Renal cortical epithelial cell (primary cell): ENCODE measurements around the gene RIPOR1. TPM values are rescaled to one million over a fixed set of nuclear protein-coding genes. Genes with fewer than 3 reads are reported as not detected.
"Not testable (repeated sequence)": the region's sequence is repeated elsewhere in the genome, so short reads cannot be mapped to it uniquely, and the experiment has no call there.

Source experiments
- DNase-seq: peaks from one replicate; pipeline ENCODE4 v3.0.0-alpha.2; 2011; ENCODE audit warnings: low read depth
- total RNA-seq: library from RNA; depleted of rRNA; stranded (reverse); fragments of >200 nt; gene quantifications from 2 replicates; pipeline ENCODE4 v1.2.3, GENCODE V29; 2014

Gene RIPOR1
- total RNA-seq, 1 donor from 2014 or later, result 195 TPM

DNA sequence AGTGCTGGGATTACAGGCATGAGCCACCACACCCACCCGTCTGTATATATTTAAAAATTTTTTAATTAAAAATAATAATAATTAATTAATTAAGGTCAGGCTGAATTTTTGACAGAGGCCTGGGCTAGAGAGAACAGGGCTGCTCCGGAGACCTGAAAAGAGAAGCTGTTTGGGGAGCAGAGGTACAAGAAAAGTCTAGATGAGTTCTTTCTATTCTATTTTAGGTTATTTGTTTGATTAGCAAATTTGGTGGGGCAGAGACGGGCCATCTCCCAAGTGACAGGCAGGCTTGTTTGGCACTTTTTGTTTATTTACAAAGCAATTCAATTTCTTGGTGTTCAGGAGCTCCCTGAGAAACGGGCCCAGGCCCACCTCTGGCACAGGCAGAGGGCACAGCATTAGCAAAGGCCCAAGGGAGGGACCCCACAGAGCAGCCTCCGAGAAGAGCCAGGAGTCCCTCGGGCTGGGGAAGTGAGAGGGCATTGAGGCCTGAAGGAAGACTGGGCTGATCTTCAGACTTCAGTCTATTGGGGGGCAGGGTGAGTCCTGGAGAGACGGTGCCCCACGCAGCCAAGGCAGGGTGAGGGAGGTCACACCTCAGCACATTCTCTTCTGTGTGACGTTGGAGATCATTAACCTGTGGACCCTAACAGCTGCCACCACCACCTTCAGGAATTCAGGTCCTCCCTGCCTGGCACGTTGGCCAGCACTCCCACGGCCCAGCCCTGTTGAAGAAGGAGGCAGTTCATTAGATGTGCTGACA is 10.8 kb upstream of the RIPOR1 start:
- DNase-seq, result peak; percentile 82

DNA sequence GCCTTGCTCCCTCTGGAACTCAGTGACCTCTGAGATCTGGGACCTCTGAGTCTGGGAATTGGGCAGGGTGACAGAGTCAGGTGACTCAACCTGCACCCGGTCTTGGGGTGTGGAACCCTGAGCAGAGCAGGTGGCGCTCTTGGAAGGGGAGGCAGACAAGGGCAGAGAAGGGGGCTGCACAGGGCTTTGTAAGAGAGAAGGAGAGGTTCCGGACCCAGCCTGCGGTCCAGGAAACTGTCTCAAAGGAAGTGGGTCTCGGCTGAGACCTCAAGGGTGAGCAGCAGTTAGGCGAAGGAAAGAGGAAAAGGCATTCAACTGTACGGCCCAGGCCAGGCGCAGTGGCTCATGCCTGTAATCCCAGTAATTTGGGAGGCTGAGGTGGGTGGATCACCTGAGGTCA is 10.0 kb upstream of the RIPOR1 start:
- no peak for DNase-seq

DNA sequence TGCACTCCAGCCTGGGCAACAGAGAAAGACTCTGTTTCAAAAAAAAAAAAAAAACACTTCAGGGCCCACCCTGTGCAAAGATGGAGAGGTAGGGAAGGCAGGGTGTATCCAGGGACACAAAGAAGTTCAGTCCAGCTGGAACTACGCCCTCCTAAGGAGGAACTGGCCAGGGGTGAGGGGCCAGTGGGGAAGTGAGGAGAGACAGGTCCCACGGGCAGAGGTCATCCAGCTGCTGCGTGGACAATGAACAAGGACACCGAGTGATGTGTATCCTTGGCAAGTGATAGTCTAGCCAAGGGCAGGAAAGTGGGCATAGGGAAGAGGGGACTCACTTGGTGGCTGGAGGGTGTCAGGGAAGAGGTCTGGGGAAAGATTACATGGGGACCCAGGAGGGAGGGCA is 9.4 kb upstream of the RIPOR1 start:
- DNase-seq, result no peak

DNA sequence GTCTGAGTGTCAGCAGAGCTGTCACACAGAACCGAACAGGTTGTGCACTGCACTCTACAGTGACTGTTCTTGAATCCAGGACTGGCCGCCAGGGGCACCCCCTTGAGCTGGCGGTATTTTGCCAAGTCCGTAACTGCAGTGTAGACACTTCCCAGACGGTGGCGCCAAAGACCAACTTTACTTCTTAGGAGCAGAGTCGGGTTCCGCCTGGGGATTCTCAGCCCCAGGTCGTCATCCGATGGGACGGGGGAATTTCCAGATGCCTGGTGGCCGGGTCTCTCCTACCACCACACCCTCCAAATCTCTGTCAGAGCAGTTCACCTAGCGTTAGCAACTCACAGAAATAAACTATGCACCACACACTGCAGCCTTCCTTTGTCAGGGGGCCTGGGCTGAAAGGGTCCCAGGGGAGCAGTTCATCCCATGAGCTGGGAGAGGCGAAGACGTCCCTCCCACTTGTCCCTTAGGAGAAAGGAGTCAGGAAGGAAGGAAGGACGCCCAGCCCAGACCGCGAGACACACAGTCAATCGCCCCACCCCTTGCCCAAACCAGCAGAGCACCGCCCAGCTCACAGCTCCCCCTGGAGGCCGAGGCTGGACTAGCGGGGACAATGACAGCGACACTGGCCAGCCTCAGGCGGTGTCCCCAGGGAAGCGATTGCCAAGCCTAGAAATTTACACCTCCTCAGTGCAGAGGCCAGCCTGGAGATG is 7.4 kb upstream of the RIPOR1 start:
- peak; percentile 90 for DNase-seq

DNA sequence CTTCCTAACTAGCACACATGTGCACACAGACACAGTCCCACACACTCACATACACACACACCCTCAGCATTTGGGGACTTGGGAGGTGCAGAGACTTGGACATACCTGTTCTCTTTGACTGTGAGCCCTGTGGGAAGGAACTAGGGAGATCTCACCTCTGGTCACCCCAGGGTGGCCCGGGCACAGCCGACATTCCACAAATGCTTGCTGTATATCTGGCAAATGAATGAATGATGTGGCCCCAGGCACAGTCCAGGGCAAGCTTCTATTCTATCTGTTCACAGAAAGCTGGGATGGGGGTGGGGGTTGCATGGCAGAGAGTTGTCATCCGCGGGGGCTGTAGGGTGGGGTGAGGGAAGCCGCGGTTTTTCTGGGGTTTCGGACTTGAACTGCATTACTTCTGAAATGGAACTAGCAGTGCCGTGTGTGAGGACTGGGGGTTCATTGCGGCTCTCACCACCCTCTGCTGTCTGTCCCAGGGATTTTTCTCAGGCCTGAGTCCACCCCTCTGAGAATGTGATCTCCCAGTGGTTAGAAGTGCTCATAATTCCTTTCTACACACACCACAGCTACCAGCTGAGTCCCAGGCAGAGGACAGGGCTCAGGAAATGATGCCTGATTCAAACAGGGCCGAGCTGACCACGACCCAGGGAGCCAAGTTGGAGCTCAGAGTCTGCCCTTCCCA is 3.3 kb upstream of the RIPOR1 start:
- DNase-seq, result no peak

DNA sequence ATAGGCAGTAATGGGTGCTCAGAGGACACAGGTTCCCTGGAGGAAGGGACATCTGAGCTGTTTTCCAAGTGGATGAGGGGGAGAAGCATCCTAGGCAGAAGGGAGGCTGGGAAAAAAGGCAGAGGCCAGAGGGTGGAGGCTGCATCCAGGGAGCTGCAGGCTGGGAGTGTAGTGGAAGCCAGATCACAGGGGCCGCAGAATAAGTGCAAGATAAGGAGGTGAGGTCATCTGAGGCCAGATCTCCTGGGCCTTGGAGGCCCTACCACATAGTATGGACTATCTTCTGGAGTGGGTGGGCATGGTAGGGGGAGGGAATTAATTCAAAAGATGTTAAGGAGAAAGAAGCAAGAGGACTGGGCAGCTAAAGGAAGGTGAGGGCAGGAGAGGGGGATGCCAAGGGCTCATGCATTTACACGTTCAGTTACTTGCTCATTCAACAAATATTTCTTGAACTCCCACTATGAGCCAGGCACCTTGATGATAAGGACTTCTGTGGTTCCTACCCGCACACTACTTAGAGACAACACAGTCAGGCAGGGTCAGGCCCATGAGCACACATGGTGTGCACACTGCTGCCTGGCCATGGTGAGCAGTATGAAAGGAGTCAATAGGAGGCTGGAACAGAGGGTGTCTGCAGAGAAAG is 2.4 kb upstream of the RIPOR1 start:
- no peak for DNase-seq

DNA sequence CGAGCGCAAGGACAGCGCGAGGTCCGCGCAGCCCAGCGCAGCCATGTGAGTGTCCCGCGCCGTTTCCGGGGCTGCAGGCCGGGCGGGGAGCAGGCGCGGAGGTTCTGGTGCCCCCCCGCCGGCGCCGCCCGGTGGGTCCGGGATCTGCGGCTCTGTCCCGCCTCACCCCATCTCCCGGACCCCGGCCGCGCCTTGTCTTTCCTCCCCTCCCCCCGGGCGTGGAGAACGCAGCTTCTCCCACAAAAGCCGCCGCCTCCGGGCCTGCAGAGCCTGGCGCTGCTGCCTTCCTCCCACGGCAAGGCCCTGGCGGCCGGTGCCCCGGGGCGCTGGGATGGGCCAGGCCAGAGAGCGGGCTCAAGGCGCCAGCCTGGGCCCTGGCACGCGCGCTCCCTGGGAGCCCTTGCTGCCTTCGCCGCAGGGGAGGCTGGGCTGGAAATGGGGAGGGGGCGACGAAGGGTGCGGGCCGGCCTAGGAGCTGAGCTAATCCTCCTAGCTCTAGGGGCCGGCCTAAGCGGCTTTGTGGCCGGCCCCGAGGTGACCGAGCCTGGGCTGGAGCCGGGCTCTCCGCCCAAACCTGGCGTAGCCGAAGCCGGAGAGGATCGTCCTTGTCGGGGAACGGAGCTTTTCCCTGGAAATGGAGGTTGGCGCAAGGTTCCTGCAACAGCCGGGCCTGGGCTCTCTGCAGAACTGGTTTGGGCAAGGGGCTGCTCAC is 397 bp downstream of the RIPOR1 start:
- DNase-seq, result no peak

DNA sequence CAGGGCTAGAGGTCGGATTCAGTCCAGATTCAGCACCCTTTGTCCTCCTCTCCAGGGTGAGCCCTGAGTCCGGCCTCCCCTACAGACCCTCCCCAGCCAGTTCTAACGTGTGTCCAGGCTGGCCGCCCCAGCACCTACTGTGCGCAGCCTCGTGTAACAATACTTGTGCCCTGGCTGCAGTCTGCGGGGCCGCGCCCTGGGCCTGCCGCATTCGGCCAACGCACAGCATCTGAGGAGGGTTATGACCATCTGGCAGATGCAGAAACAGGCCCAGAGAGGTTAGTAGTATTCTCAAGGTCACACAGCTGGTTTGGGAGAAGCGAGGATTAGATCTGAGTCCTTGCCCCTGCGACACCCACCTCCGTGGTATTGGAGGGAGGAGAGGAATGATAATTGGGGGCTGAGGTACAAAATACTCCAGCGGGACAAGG is 968 bp downstream of the RIPOR1 start:
- DNase-seq, result no peak

DNA sequence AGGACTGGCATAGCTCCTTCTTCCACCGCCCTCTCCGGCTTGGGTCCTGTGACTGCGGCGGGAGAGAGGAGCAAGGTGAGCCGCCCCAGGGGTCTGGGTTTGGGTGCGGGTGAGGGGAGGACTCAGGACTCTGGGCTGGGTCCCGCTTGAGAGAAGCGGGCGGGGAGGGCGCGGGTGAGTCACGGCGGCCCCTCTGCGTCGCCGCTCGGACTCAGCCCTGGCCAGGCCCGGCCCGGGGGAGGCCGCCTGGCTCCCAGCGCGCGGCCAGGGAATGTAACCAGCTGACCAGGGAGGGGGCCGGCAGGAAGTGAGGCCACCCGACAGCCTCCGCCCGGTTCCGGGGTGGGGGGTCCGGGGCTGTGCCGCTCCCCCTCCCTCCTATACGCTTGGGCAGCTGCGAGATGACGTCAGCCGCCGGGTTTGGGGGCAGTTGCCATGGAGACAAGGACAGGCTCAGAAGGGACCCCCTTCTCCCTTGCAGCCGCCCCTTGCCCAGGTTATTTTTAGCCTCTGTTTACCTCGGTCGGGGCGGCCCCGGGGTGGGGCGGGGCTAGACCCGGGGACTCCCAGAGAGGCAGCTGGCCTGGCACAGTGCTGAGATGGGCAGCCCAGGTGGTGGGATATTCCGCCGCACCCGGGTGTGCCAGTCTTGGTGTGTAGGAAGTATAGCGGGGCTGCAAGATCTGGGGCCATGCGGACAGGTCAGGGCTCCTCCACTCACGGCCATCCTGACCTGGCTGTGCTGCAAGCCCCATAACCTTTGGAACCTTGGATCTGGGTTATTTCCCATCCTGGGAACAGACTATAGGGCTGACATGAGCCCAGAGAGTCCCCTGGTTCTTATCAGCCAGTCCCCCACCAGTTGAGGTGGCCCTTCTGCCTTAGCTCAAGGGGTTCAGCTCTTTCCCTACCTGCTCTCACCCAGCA is 1.6 kb downstream of the RIPOR1 start:
- DNase-seq, result peak; percentile 49

DNA sequence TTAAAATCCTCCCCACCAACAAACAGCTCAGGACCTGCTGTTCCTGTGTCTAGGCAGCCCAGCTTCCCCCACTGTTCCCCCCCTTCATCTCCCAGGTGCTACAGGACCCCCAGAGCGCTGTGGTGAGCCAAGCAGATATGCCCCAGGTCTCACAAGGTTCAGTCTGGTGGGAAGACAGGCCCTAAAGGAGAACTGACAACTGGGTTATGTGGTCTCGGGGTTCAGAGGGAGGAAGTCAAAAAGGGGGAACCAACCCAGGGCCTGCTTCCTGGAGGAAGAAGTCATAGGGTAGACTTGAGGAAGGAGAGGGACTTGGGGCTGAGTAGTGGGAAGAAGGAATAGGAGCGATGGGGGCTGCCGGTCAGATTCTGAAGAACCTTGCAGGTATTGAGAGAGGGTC is 2.6 kb downstream of the RIPOR1 start:
- DNase-seq, result no peak

DNA sequence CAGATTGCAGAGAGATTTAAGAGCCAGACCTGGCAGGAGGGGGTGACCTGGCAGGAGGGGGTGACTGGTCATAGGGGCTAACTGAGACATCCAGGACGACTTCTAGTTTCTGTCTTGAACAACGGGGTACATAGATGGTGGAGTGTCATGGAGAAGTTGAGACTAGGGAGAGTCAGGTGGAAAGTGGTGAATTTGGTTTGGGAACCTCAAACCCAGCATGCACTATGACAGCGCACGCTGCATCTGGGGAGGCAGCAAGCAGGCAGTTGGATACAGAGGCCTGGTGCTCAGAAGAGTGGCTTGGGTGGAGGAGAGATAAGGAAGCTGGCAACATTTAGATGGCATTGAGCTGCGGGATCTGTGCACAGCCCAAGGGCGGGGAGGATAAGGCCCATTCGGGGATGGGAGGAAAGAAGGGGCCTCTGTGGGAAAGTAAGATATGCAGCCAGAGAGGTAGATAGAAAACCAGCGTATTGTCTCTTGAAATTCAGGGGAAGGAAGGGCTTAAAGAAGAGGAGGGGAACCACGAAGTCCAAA is 4.5 kb downstream of the RIPOR1 start:
- no peak for DNase-seq

DNA sequence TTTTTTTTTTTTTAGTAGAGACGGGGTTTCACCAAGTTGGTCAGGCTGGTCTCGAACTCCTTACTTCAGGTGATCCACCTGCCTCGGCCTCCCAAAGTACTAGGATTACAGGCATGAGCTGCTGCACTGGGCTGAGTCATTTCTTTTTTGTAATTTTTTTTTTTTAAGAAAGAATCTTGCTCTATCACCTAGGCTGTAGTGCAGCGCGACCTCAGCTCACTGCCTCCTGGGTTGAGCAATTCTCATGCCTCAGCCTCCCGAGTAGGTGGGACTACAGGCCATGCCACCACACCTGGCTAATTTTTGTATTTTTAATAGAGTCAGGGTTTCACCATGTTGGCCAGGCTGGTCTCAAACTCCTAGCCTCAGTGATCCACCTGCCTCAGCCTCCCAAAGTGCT is 5.4 kb downstream of the RIPOR1 start:
- not testable (repeated sequence) for DNase-seq

DNA sequence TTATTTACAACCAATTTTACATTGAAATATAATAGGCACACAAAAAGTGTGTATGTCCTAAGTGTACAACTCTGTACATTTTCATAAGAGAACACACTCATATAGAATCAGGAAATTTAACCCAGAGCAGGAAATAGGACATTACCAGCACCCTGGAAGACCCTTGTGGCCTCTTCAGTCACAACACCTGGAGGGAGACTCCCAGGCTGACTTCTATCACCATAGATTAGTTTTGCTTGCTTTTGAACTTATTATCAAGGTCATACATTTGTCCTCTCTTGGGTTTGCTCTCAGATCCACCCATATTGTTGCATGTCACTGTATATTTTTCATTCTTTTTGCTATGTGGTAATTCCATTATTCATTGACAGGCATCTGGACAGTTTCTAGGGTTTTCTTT is 5.8 kb downstream of the RIPOR1 start:
- no peak for DNase-seq

DNA sequence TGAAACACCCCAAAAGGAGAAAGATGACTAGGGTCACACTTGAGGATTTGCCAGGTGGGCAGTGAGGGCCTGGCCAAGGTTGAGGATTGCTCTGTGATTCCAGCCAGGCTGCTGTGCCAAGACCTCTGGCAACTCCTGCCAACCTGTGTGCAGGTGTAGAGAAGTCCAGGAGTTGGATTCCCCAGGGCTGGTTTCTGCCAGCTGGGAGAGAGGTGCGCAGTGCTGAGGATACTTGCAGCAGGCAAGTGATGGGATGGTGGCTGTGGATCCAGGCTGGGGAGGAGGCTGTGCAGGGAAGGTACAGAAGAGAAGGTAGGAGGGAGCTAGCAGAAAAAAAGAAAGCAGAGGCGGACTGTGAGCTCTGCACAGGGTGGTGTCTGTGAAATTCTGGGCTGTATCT is 6.6 kb downstream of the RIPOR1 start:
- DNase-seq, result no peak

DNA sequence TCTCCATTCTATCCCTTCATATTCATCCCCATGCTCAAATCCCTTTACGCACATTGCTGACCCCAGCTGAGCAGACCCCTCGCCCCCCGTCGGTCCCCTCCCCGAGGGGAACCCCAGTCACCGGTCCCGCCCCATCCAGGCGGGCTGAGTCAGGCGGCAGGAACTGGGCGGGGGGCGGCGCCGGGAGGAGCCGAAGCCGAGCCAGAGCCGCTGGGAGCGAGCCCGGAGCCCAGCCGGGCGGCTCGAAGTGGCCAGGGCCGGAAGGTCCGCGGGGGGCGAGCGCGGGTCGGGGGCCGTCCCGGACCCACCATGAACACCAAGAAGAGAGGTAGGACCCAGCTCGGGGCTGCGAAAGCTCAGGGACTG is 8.6 kb downstream of the RIPOR1 start:
- DNase-seq, result no peak

DNA sequence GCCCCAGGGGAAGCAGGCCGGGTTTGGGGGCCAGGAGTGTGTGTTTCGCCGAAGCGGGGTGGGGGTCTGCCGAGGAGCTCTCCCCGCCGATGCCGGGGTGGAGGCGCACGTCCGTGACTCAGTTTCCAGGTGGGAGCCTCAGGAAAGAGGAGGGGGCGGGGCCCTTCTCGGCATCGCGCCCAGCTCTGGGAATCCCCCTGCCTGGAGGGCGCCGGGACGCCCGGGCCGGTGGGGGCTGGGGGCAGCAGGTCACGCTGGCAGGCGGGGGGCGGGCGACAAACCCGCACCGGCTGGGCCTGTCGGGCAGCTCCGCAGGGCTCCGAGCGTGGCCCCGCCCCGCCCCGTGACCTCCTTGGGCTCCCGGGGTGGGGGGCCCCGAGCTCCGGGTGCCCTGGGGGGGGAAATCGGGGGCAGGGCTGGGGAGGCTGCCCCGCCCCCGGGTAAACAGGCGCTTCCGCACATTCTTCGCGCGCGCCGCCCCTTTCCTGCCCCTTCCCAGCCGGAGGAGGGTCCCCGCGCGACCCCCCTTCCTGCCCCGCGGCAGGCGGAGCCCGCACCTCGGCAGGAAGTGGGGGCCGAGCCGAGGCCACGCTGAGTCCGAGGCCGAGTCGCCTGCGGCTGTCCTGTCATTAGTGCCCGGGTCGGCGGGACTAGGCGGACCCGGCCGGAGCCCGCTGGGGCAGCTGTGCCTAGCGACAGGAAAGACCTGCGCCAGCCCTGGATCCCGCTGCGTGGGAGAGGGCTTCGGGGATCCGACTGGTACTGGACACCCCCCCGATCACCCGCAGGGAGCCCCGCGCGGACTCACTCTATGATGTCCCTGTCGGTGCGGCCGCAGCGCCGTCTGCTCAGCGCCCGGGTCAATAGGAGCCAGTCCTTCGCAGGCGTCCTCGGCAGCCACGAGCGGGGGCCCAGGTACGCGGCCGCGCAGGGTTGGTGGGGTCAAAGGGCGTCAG is 9.3 kb downstream of the RIPOR1 start:
- DNase-seq, result no peak

DNA sequence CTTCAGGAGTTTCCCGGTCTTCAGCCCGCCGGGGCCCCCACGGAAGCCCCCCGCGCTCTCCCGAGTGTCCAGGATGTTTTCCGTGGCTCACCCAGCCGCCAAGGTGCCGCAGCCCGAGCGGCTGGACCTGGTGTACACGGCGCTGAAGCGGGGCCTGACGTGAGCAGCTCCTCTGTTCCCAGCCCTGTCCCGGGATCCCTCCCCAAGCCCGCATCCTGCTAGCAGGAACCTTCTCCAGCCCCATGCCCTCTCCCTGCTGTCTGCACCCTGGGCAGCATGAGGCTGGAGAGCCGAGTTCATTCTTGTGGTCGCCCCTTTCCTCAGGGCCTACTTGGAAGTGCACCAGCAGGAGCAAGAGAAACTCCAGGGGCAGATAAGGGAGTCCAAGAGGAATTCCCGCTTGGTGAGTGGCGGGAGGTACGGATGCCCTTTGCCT is 10.1 kb downstream of the RIPOR1 start:
- peak; percentile 30 for DNase-seq

DNA sequence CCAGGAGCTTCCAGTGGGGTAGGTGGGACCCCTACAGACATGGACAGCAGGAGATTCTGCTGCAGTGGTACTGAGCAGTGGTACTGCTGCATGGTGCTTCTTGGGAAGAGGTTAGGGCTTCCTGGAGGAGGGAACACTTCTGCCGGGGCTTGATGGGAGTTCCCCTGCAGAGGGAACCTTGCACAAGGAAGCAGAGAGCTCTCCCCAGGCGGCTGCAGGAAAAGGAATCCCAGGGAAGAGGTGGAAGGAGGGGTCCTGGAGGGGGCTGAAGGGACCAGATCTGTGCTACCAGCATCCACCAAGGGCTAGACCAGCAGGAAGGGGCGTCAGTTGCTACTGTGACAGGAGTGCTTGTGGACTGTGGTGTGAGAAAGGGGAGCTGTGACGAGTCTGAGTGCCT is 10.6 kb downstream of the RIPOR1 start:
- no peak for DNase-seq
